ENCODE results near the gene TEKT5. TPM values are rescaled to one million over a fixed set of nuclear protein-coding genes. Genes with fewer than 3 reads are reported as not detected.

Gene TEKT5
- total and polyA plus RNA-seq, 4 donors = 0.13 to 0.92 TPM; not detected in 2

GRCh38 chr16:10607157-10607556 is 87.6 kb downstream of the TEKT5 start (continued):
- no peak for TF ChIP-seq EGR1 (IDR thresholded peaks at IDR 0.05; ENCODE audit: low read depth in 2 of 2)
- TF ChIP-seq SP1 (IDR thresholded peaks at IDR 0.05) = no peak
- TF ChIP-seq RAD21 (IDR thresholded peaks at IDR 0.05) = no peak
- TF ChIP-seq, protein P1, sequence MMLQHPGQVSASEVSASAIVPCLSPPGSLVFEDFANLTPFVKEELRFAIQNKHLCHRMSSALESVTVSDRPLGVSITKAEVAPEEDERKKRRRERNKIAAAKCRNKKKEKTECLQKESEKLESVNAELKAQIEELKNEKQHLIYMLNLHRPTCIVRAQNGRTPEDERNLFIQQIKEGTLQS (IDR thresholded peaks at IDR 0.05) = no peak
- no peak for TF ChIP-seq GABPA (IDR thresholded peaks at IDR 0.05 in 1 of 2, conservative IDR thresholded peaks at IDR 0.05 in 1 of 2)

GRCh38 chr16:10606607-10607006 is 88.1 kb downstream of the TEKT5 start:
- Histone ChIP-seq H3K27ac (ENCODE audit: low read depth in 1 of 2, low read length in 2 of 2) (no peak overlapping the region), H3K4me1 (ENCODE audit: control insufficient read depth in 4 of 4, insufficient read depth in 4 of 4, low read length in 3 of 4) (peaks cover 0 to under 1% (median 0%) of the 10 kb centered on the region in 4 donors), H3K9me3 (ENCODE audit: control insufficient read depth in 4 of 4, low read length in 3 of 4) (no peaks in the 10 kb centered on the region), H3K4me3 (ENCODE audit: low read depth in 1 of 3, low read length in 3 of 3) (no peak overlapping the region), H3K36me3 (ENCODE audit: control insufficient read depth in 4 of 4, insufficient read depth in 3 of 4, low read depth in 1 of 4, low read length in 3 of 4) (no peaks in the 10 kb centered on the region), H3K9ac (ENCODE audit: low read depth in 1 of 2, low read length in 2 of 2) (no peak overlapping the region), H3K27me3 (ENCODE audit: control insufficient read depth in 4 of 4, insufficient read depth in 4 of 4, low read length in 3 of 4) (no peaks in the 10 kb centered on the region)
- DNase-seq (ENCODE audit: low spot score) = no peak
- WGBS = 81% methylated on average over 6 of the region's 6 CpGs
- TF ChIP-seq TAF1 (conservative IDR thresholded peaks at IDR 0.05) = no peak

DNA sequence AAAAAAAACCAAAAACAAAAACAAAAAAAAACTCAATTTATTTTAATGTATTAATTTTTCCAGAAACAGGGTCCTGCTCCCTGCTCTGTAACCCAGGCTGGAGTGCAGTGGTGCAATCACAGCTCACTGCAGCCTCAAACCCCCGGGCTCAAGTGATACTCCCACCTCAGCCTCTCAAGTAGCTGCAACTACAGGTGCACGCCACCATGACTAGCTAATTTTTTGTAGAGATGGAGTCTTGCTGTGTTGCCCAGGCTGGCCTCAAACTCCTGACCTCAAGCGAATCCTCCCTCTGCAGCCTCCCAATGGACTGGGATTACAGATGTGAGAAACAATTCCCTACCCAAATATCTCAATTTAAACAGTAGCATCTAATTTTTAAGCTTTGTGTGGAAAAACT is 89.1 kb downstream of the TEKT5 start:
- peaks cover 0 to 3% (median 0%) of the 10 kb centered on the region in 4 donors for H3K4me1 ChIP-seq (ENCODE audit: control insufficient read depth in 4 of 4, insufficient read depth in 4 of 4, low read length in 3 of 4)
- TF ChIP-seq, protein P2, sequence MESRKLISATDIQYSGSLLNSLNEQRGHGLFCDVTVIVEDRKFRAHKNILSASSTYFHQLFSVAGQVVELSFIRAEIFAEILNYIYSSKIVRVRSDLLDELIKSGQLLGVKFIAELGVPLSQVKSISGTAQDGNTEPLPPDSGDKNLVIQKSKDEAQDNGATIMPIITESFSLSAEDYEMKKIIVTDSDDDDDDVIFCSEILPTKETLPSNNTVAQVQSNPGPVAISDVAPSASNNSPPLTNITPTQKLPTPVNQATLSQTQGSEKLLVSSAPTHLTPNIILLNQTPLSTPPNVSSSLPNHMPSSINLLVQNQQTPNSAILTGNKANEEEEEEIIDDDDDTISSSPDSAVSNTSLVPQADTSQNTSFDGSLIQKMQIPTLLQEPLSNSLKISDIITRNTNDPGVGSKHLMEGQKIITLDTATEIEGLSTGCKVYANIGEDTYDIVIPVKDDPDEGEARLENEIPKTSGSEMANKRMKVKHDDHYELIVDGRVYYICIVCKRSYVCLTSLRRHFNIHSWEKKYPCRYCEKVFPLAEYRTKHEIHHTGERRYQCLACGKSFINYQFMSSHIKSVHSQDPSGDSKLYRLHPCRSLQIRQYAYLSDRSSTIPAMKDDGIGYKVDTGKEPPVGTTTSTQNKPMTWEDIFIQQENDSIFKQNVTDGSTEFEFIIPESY (IDR thresholded peaks at IDR 0.05) = no peak
- TF ChIP-seq JUND (IDR thresholded peaks at IDR 0.05) (no peak), TAF1 (conservative IDR thresholded peaks at IDR 0.05) (no peak), CTCF (IDR thresholded peaks at IDR 0.05; ENCODE audit: low read depth, low read length, missing input control) (no peak), HNF4A (conservative IDR thresholded peaks at IDR 0.05) (no peak), FOXA1 (IDR thresholded peaks at IDR 0.05) (no peak), NR2F2 (IDR thresholded peaks at IDR 0.05) (no peak), RXRA (IDR thresholded peaks at IDR 0.05) (no peak), FOXA2 (IDR thresholded peaks at IDR 0.05) (no peak), GABPA (IDR thresholded peaks at IDR 0.05 in 1 of 2, conservative IDR thresholded peaks at IDR 0.05 in 1 of 2) (no peak), MAX (IDR thresholded peaks at IDR 0.05) (no peak), EGR1 (IDR thresholded peaks at IDR 0.05; ENCODE audit: low read depth in 2 of 2) (no peak), RAD21 (IDR thresholded peaks at IDR 0.05) (no peak)
- TF ChIP-seq, protein P3, sequence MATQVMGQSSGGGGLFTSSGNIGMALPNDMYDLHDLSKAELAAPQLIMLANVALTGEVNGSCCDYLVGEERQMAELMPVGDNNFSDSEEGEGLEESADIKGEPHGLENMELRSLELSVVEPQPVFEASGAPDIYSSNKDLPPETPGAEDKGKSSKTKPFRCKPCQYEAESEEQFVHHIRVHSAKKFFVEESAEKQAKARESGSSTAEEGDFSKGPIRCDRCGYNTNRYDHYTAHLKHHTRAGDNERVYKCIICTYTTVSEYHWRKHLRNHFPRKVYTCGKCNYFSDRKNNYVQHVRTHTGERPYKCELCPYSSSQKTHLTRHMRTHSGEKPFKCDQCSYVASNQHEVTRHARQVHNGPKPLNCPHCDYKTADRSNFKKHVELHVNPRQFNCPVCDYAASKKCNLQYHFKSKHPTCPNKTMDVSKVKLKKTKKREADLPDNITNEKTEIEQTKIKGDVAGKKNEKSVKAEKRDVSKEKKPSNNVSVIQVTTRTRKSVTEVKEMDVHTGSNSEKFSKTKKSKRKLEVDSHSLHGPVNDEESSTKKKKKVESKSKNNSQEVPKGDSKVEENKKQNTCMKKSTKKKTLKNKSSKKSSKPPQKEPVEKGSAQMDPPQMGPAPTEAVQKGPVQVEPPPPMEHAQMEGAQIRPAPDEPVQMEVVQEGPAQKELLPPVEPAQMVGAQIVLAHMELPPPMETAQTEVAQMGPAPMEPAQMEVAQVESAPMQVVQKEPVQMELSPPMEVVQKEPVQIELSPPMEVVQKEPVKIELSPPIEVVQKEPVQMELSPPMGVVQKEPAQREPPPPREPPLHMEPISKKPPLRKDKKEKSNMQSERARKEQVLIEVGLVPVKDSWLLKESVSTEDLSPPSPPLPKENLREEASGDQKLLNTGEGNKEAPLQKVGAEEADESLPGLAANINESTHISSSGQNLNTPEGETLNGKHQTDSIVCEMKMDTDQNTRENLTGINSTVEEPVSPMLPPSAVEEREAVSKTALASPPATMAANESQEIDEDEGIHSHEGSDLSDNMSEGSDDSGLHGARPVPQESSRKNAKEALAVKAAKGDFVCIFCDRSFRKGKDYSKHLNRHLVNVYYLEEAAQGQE (IDR thresholded peaks at IDR 0.05) = no peak
- TF ChIP-seq, protein P1 (IDR thresholded peaks at IDR 0.05) = no peak
- no peaks in the 10 kb centered on the region for H3K9me3 ChIP-seq (ENCODE audit: control insufficient read depth in 4 of 4, low read length in 3 of 4)
- no peaks in the 10 kb centered on the region for H3K27me3 ChIP-seq (ENCODE audit: control insufficient read depth in 4 of 4, insufficient read depth in 4 of 4, low read length in 3 of 4)
- H3K27ac ChIP-seq (ENCODE audit: low read depth in 1 of 2, low read length in 2 of 2) = no peak overlapping the region
- 77% methylated on average over 3 of the region's 3 CpGs for WGBS
- no peak overlapping the region for H3K9ac ChIP-seq (ENCODE audit: low read depth in 1 of 2, low read length in 2 of 2)
- no peak for DNase-seq (ENCODE audit: low spot score)
- H3K36me3 ChIP-seq (ENCODE audit: control insufficient read depth in 4 of 4, insufficient read depth in 3 of 4, low read depth in 1 of 4, low read length in 3 of 4) = no peaks in the 10 kb centered on the region
- H3K4me3 ChIP-seq (ENCODE audit: low read depth in 1 of 3, low read length in 3 of 3) = no peak overlapping the region

Data from liver (tissue), 9 donors.